GM12878 (cell line): ENCODE measurements around the gene CTNS. TPM values are rescaled to one million over a fixed set of nuclear protein-coding genes. Genes with fewer than 3 reads are reported as not detected.

ENCODE experiments used
- ATAC-seq: fragments of 200-7000 bp; cut with Tn5 transposase; 3 replicates; pipeline ENCODE4 v1.9.1; 2020; ENCODE audit warnings: mild to moderate bottlenecking, moderate library complexity
- BruUV-seq: library from RNA; stranded (reverse); fragments of 400-500 nt; replicated peaks from 2 replicates; lab custom pipeline; 2021; lab: Mats Ljungman, UMichigan
- CTCF ChIA-PET: fragments of 300-600 bp; sonication (Branson Sonifier 250); formaldehyde crosslinking; extraction: SDS; loops from one replicate; lab custom pipeline; 2021; ENCODE audit warnings: inconsistent platforms; lab: Yijun Ruan, JAX
- POLR2A ChIA-PET: fragments of 350-600 bp; formaldehyde crosslinking; extraction: SDS; loops from one replicate; lab custom pipeline; 2021; ENCODE audit warnings: inconsistent platforms; lab: Charles Lee
- RAD21 ChIA-PET: fragments of 300-600 bp; sonication (Branson Sonifier 250); formaldehyde crosslinking; loops from one replicate; lab custom pipeline; 2023; ENCODE audit warnings: antibody characterized with exemption; ENCODE audit not compliant: unreplicated experiment; lab: Charles Lee
- SMC1A ChIA-PET: fragments of 300-600 bp; sonication (Branson Sonifier 250); formaldehyde crosslinking; loops from one replicate; lab custom pipeline; 2023; ENCODE audit not compliant: unreplicated experiment, uncharacterized antibody; lab: Charles Lee
- DNase-seq: peaks from one replicate; pipeline ENCODE4 v3.0.0-alpha.2; 2011; ENCODE audit warnings: low read depth, low spot score
- FAIRE-seq: peaks from 3 replicates; lab custom pipeline; 2011; peaks lifted over from hg19 to GRCh38; lab: Jason Lieb, UNC
- H2AFZ ChIP-seq: 2 replicates; pipeline ENCODE4 v1.6.0; 2011; ENCODE audit warnings: low read depth, low read length, control low read depth; ENCODE audit not compliant: control insufficient read depth
- H3K27ac ChIP-seq: 2 replicates; pipeline ENCODE4 v1.5.1; 2011; ENCODE audit warnings: control low read depth; ENCODE audit not compliant: control insufficient read depth, insufficient read depth
- H3K27me3 ChIP-seq, 2 experiments: replicated peaks in 1 of 2; 2 replicates each; pipeline versions ENCODE4 v1.6.0 to v1.6.1; 2011; ENCODE audit warnings: low read length in 1 of 2; ENCODE audit not compliant: control insufficient read depth in 2 of 2, insufficient read depth in 2 of 2
- H3K36me3 ChIP-seq, 2 experiments: 2 replicates each; pipeline ENCODE4 v1.5.1; 2011; ENCODE audit warnings: low read length in 1 of 2; ENCODE audit not compliant: control insufficient read depth in 2 of 2, insufficient read depth in 2 of 2
- H3K4me1 ChIP-seq: 2 replicates; pipeline ENCODE4 v1.6.1; 2011; ENCODE audit warnings: mild to moderate bottlenecking, low read length, moderate library complexity, mixed read lengths; ENCODE audit not compliant: control insufficient read depth, insufficient read depth
- H3K4me2 ChIP-seq: 2 replicates; pipeline ENCODE4 v1.6.0; 2011; ENCODE audit warnings: control low read depth; ENCODE audit not compliant: control insufficient read depth, insufficient read depth
- H3K4me3 ChIP-seq: fragments of 200-600 bp; sonication (generic); 2 replicates; pipeline ENCODE4 v1.5.1; 2016
- H3K79me2 ChIP-seq: 2 replicates; pipeline ENCODE4 v1.6.0; 2011; ENCODE audit warnings: low read length; ENCODE audit not compliant: control insufficient read depth, insufficient read depth
- H3K9ac ChIP-seq: 2 replicates; pipeline ENCODE4 v1.8.0; 2011; ENCODE audit warnings: low read length, control low read depth, mixed read lengths; ENCODE audit not compliant: control insufficient read depth, insufficient read depth
- H3K9me3 ChIP-seq: replicated peaks from 3 replicates; pipeline ENCODE4 v1.5.1; 2011; ENCODE audit warnings: mild to moderate bottlenecking, low read length; ENCODE audit not compliant: control insufficient read depth, insufficient read depth
- H4K20me1 ChIP-seq: 2 replicates; pipeline ENCODE4 v1.6.0; 2011; ENCODE audit not compliant: control insufficient read depth, insufficient read depth
- ATF2 ChIP-seq: IDR thresholded peaks from 2 replicates; pipeline ENCODE4 v1.6.1; 2012; ENCODE audit warnings: low read length, inconsistent platforms
- BRCA1 ChIP-seq: IDR thresholded peaks from 2 replicates; pipeline ENCODE4 v1.6.1; 2011; ENCODE audit warnings: low read depth, low read length, improper control_type of control experiment
- HDGF ChIP-seq: fragments of 450-650 bp; IDR thresholded peaks from 2 replicates; pipeline ENCODE4 v1.6.1; 2016; ENCODE audit warnings: antibody characterized with exemption
- MEF2B ChIP-seq: fragments of 450-650 bp; IDR thresholded peaks from 2 replicates; pipeline ENCODE4 v1.6.1; 2018; ENCODE audit warnings: mild to moderate bottlenecking, moderate library complexity; ENCODE audit not compliant: partially characterized antibody, poor library complexity, severe bottlenecking
- MYC ChIP-seq: IDR thresholded peaks from 2 replicates; pipeline ENCODE4 v1.6.1; 2011; ENCODE audit warnings: mild to moderate bottlenecking, low read length, moderate library complexity, inconsistent platforms; ENCODE audit not compliant: insufficient read depth, insufficient replicate concordance, insufficient read length, severe bottlenecking
- RAD21 ChIP-seq: IDR thresholded peaks from 2 replicates; pipeline ENCODE4 v1.6.1; 2011; ENCODE audit warnings: mild to moderate bottlenecking, low read depth, low read length, moderate library complexity; ENCODE audit not compliant: insufficient read depth
- ZNF384 ChIP-seq: IDR thresholded peaks from 2 replicates; pipeline ENCODE4 v1.6.1; 2012; ENCODE audit warnings: low read depth, mild to moderate bottlenecking, low read length, improper control_type of control experiment, borderline replicate concordance
- WGBS: methylation state at CpG from one replicate; pipeline ENCODE4 v1.1.6; 2016; ENCODE audit warnings: low lambda C conversion rate; ENCODE audit not compliant: insufficient replicate concordance, insufficient coverage; ENCODE audit errors: missing lambda C conversion rate; 5-methylcytosine and 5-hydroxymethylcytosine counted together
- in situ Hi-C: fragments of 300-500 bp; cut with MboI; formaldehyde crosslinking; loops from 9 replicates; pipeline ENCODE4 v1.14.3; 2018; ENCODE audit warnings: mixed read lengths
- intact Hi-C: fragments of 100-400 bp; cut with micrococcal nuclease; formaldehyde crosslinking; loops from one replicate; pipeline ENCODE4 v1.14.2; 2022; ENCODE audit not compliant: unreplicated experiment
- polyA plus RNA-seq, 11 experiments: library from polyadenylated mRNA; depleted of rRNA in 4 of 11; unstranded in 6 of 11; stranded (reverse) in 5 of 11; fragments of >200 nt; fragmentation: Nextera tagmentation in 4 of 11; fragmentation: Illumina TruSeq in 1 of 11; extraction: Ambion mirVana in 4 of 11; extraction: Trizol in 1 of 11; gene quantifications; 1 replicate in 1 of 11; 2 replicates in 10 of 11; pipeline versions ENCODE4 v1.2.1 to v1.2.3, GENCODE V29; 2011 to 2016; ENCODE audit warnings: inconsistent platforms in 2 of 11, missing spikeins in 2 of 11, low read depth in 1 of 11
- total RNA-seq, 4 experiments: library from RNA; depleted of rRNA in 3 of 4; stranded (reverse); fragments of >200 nt in 3 of 4; fragmentation: Illumina TruSeq in 1 of 4; extraction: Trizol in 1 of 4; gene quantifications; 2 replicates each; pipeline versions ENCODE4 v1.2.1 to v1.2.3, GENCODE V29; 2013 to 2021

CTNS gene
- total and polyA plus RNA-seq, 10 of the 15 experiments (the other 5 are each of a cell fraction or from before 2014, with no cell fraction given), result 0.92 to 10.7 (median 6.4) TPM

GRCh38 chr17:3683054-3683511, 46.5 kb downstream of the CTNS start (continued):
- TF ChIP-seq MYC (no peak), RAD21 (peak; percentile 94), HDGF (no peak)

- ATAC-seq, result no peak
- ChIA-PET RAD21 (interaction anchor here (0.7 to 1.2 kb wide), 3 partner anchors 9 to 56 kb away, joined by 3 to 4 read pairs (median 4); no protein-coding TSS in a partner anchor), SMC1A (interaction anchor here (0.5 to 0.9 kb wide), 2 partner anchors 9 to 103 kb away, joined by 3 to 5 read pairs; no protein-coding TSS in a partner anchor), CTCF (interaction anchor here (5.1 kb wide), 1 partner anchor 51 kb away, joined by 105 read pairs; no protein-coding TSS in a partner anchor), POLR2A (interaction anchor here (0.7 kb wide), 1 partner anchor 55 kb away, joined by 4 read pairs; no protein-coding TSS in a partner anchor)
- Histone ChIP-seq H4K20me1 (no peaks in the 10 kb centered on the region), H3K9ac (no peak overlapping the region), H3K4me3 (no peak overlapping the region), H3K4me1 (peaks cover 6% of the 10 kb centered on the region; the same call in 1 of the 2 replicates), H3K27ac (no peak overlapping the region), H3K9me3 (no peaks in the 10 kb centered on the region), H3K4me2 (no peak overlapping the region), H2AFZ (no peak overlapping the region), H3K36me3 (peaks cover 0 to 4% of the 10 kb centered on the region in 2 experiments; a peak in 2 of 4 replicates), H3K79me2 (no peaks in the 10 kb centered on the region), H3K27me3 (no peaks in the 10 kb centered on the region)
- intact Hi-C loops, result no loop called here
- BruUV-seq, result no TSS peak
- TF ChIP-seq MEF2B, result peak; percentile 65
- TF ChIP-seq BRCA1, result no peak
- TF ChIP-seq ATF2, result no peak
- TF ChIP-seq ZNF384, result no peak
- 48% methylated on average over 8 of the region's 13 CpGs for WGBS
- no peak for FAIRE-seq
- no peak for DNase-seq
- in situ Hi-C loops, result no loop called here
Observed at GRCh38 chr17:3685174-3685573, 48.6 kb downstream of the CTNS start.
